Measurements from ENCODE around the gene CACNA2D2. TPM values are rescaled to one million over a fixed set of nuclear protein-coding genes. Genes with fewer than 3 reads are reported as not detected.

The CACNA2D2 gene
- total and polyA plus RNA-seq, 2 of the 8 experiments (the other 6 are each of a cell fraction or from before 2014, with no cell fraction given): 14.1 to 25.0 TPM

- TF ChIP-seq CHD7 (IDR thresholded peaks at IDR 0.05; ENCODE audit: insufficient replicate concordance, low read length): no peak
Measured at GRCh38 chr3:50396502-50396901, 106.9 kb downstream of the CACNA2D2 start (continued).

All from H1 (cell line).